ENCODE data around the gene SPCS3.
"Not testable (repeated sequence)": the region's sequence is repeated elsewhere in the genome, so short reads cannot be mapped to it uniquely, and the experiment has no call there.

Gene SPCS3

DNA sequence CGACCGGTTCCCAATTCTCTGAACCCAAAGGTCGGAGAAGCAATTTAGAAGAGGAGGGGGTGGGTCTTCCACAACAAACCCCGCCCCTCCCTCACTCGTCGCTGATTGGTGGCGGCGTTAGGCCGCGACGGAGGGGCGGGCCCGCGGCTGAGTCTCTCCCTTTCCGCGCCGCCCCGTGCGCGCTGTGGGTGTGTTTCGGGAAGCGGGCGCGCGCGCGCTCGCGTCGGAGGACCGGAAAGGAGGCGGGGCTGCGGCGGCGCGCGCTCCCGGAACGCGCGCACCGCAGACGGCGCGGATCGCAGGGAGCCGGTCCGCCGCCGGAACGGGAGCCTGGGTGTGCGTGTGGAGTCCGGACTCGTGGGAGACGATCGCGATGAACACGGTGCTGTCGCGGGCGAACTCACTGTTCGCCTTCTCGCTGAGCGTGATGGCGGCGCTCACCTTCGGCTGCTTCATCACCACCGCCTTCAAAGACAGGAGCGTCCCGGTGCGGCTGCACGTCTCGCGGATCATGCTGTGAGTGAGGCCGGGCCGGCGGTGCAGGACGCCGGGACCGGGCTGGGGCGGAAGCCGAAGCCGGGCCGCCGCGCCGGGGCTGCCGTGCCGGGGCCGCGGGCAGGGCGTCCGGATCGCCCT lies at the start of gene SPCS3:
Gene SPCS3, plus strand, starts transcription at position 263 of the 636 bp plus-strand sequence. Its CDS starts 111 bp downstream, at position 374.
- peak; percentile 88 to 97 for DNase-seq

GRCh38 chr4:176270669-176271068 lies 49.1 kb upstream of the SPCS3 start:
- DNase-seq, result no peak

DNA sequence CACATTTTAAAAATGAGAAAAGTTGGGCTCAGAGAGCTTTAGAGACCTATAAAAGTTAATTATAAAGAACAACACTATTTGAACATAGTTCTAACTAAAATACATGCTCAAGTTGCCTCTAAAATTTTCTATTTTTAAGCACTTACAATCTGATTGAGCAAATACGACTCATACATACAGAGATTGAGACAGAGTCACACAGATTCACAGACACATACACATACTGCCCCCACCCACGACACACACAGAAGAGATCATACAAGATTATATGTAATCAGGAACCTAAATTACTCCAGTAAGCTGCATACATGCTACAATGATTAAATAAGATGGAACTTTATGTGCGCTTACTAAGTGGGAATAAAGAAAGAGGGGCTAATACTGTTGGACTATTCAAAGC lies 48.0 kb upstream of the SPCS3 start:
- no peak for DNase-seq

DNA sequence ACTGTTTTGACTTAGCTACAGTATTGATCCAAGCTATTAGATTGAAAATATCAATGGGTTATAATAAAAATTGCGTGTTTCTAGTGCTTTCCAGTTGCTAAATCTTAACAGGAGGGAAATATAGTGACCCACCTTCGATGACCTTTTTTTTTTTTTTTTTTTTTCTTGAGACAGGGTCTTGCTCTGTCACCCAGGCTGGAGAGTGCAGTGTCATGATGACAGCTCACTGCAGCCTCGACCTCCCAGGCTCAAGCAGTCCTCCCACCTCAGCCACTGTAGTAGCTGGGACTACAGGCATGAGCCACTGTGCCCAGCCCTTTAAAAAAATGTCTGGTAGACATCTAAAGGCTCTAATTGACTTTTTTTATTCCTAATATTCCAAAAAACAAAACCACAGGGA lies 47.0 kb upstream of the SPCS3 start:
- DNase-seq, result no peak

GRCh38 chr4:176273736-176274135 lies 46.0 kb upstream of the SPCS3 start:
- no peak for DNase-seq

GRCh38 chr4:176274441-176274840 lies 45.3 kb upstream of the SPCS3 start:
- DNase-seq, result no peak

GRCh38 chr4:176276710-176277109 lies 43.1 kb upstream of the SPCS3 start:
- no peak for DNase-seq

GRCh38 chr4:176277162-176277904 lies 42.4 kb upstream of the SPCS3 start:
- no peak for DNase-seq

DNA sequence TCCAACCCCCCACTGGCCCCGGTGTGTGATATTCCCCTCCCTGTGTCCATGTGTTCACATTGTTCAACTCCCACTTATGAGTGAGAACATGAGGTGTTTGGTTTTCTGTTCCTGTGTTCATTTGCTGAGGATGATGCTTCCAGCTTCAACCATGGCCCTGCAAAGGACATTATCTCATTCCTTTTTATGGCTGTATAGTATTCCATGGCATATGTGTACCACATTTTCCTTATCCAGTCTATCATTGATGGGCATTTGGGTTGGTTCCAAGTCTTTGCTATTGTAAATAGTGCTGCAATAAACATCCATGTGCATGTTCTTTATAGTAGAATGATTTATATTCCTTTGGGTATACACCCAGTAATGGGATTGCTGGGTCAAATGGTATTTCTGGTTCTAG lies 40.2 kb upstream of the SPCS3 start:
- not testable (repeated sequence) for DNase-seq

- DNase-seq, result no peak
These were observed 33.0 kb upstream of the SPCS3 start for GRCh38 chr4:176286728-176287127.

GRCh38 chr4:176287546-176287945 lies 32.2 kb upstream of the SPCS3 start:
- DNase-seq, result no peak

GRCh38 chr4:176288020-176288419 lies 31.7 kb upstream of the SPCS3 start:
- DNase-seq, result no peak

- DNase-seq, result no peak
These were observed 30.2 kb upstream of the SPCS3 start for GRCh38 chr4:176289561-176289960.

GRCh38 chr4:176290520-176290919 lies 29.2 kb upstream of the SPCS3 start:
- no peak for DNase-seq

DNA sequence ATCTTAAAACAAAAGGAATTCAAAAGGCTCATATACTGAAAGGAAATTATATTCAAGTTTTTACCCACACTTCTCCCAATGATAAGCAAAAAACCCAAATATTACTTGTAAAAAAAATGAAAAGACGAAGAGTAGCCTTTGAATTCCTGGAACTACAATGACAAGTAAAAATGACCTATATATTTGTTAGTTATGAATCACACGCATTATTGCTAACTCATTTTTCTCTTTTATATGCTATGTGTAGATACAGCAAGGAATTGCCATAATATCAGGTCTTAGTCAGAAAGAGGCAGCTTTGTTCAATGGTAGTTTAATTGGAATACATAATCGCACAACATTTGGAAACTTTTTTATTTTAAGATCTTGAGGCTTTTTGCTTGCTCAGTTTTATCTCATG lies 28.0 kb upstream of the SPCS3 start:
- DNase-seq, result no peak

GRCh38 chr4:176292920-176293319 lies 26.8 kb upstream of the SPCS3 start:
- no peak for DNase-seq

DNA sequence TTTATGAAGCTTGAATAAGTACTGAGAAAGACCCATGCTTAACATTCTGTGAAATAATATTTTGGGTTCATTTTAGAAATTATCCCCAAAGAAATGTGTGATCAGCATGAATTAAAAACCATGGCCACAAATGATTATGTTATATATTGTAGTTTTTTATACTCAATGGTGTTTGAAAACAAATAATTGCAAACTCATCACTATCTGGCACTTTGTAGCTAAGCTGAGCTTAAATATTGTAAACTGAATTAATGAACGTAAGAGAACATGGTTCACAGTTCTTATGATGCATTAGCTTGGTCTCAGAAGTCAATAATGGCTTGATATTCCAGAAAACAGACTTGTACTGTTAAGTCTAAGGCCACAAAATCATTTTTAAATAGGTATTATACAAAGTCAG lies 26.1 kb upstream of the SPCS3 start:
- no peak for DNase-seq

DNA sequence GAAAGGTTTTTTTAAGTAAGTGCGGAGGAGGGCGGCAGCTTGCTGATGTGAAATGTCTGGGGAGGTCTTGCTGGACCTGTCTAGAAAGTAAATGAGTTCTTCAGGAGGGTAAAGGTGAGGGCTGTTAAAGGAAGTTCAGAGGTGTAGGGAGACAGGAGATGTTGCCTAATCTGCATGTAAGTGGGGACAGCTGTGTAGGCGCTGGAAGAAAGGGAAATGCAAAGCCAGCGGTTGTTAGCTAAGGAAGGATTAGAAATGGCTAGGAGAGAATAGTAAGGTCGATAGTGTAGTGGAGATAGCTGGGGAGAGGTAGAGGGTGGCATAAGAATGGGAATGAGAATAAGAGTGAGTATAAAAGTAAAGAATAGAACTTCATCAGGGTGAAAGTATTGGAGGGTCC lies 23.9 kb upstream of the SPCS3 start:
- DNase-seq, result not testable (repeated sequence)

DNA sequence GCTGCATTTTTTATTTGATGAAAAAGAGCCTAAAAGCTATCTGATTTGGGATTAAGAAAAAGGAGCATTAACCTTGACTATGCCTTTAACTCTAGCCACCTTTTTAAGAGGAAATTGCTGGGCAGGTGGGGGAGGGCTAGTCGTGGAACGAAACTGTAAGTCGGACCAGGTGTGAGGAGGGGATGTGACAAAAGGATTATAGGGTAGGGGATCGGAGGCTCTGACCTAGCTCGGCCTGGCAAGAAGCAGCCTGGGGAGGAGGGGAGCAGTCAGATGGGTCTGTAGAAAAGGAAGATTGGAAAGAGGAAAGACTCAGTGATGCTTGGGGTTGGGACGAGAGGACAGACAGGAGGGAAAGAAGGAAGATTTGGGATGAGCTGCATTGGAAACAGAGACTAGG lies 21.1 kb upstream of the SPCS3 start:
- no peak for DNase-seq

DNA sequence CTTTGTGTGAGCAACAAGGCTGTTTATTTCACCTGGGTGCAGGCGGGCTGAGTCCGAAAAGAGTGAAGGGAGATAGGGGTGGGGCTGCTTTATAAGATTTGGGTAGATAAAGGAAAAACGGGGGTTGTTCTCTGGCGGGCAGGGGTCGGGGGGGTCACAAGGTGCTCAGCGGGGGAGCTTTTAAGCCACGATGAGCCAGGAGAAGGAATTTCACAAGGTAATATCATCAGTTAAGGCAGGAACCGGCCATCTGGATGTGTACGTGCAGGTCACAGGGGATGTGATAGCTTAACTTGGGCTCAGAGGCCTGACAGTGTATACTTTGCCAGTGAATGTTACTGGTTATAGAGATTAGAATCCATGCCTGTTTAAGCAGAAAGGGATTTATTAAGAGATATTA lies 19.7 kb upstream of the SPCS3 start:
- DNase-seq, result no peak

- DNase-seq, result no peak
These were observed 19.2 kb upstream of the SPCS3 start for GRCh38 chr4:176300565-176300964.

DNA sequence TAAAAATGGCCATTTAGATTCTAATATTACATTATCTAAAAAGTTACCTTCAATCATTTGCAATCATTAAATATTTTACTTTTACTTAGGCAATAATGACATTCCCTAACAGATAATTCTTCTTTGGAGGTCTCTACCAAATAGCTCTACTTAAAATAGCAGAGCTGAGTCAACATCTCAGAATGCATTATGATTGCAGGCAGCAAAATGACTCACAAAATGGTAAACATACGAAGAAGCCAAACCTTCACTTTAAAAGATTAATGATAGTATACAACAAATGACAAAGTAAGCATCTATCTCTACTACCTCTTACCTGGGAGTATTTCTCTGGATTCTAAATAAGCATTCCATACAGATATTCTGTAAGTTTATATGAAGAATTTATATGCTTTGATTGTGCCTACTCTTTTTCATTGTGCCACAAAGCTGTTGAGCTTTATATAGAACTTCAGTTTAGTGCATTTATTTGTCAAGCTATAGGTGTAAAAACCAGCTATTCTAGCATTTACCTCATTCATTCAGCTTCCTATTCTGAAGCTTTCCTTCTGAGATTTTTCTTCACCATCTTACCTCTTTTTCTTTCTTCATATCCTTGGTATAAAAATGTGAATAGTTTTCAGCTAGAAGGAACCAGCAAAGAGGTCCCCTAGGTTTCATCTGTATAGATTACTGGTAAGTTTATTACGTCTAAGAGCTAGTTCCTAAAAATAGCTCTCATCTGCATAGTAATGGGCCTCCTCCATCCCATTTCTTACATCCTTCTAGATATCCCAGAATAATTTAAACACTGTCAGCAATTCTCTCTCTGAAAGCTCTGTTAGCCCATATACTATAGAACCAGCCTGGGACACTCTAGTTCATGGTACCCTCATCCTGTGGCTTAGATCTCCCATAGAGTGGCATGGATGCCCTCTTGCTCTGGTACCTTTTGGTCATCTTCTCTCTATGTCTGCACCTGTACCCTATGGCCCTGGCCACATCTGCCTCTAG lies 17.2 kb upstream of the SPCS3 start:
- DNase-seq, result no peak

- DNase-seq, result no peak
These were observed 15.8 kb upstream of the SPCS3 start for GRCh38 chr4:176303938-176304337.
